HEK293 (cell line): ENCODE data around the gene GNAQ.
A peak's percentile ranks its signal among the peaks of the same experiment; 100 is the strongest.
"Not testable (repeated sequence)": the region's sequence is repeated elsewhere in the genome, so short reads cannot be mapped to it uniquely, and the experiment has no call there.

Source experiments
- KLF16 ChIP-seq: fragments of 450-650 bp; formaldehyde crosslinking; IDR thresholded peaks from 2 replicates; pipeline ENCODE4 v1.5.1; 2017; ENCODE audit warnings: missing biosample characterization, missing genetic modification characterization
- TCF7L2 ChIP-seq: IDR thresholded peaks from 2 replicates; pipeline ENCODE4 v1.6.1; 2011; ENCODE audit warnings: low read depth, mild to moderate bottlenecking, inconsistent platforms, low read length, moderate library complexity, borderline replicate concordance
- YY1 ChIP-seq: fragments of 450-650 bp; formaldehyde crosslinking; IDR thresholded peaks from 2 replicates; pipeline ENCODE4 v1.5.1; 2018; ENCODE audit warnings: missing biosample characterization, missing genetic modification characterization
- ZNF146 ChIP-seq: fragments of 450-650 bp; formaldehyde crosslinking; IDR thresholded peaks from 2 replicates; pipeline ENCODE4 v1.5.1; 2016; ENCODE audit warnings: missing biosample characterization, missing genetic modification characterization
- ZNF585B ChIP-seq: fragments of 450-650 bp; formaldehyde crosslinking; IDR thresholded peaks from 2 replicates; pipeline ENCODE4 v1.5.1; 2016; ENCODE audit warnings: missing biosample characterization, missing genetic modification characterization
- ZSCAN16 ChIP-seq: fragments of 450-650 bp; formaldehyde crosslinking; IDR thresholded peaks from 2 replicates; pipeline ENCODE4 v1.5.1; 2016; ENCODE audit warnings: missing biosample characterization, missing genetic modification characterization
- TF ChIP-seq, protein P1 (sequence below): fragments of 450-650 bp; formaldehyde crosslinking; IDR thresholded peaks from 2 replicates; pipeline ENCODE4 v1.5.1; 2016; ENCODE audit warnings: missing biosample characterization, missing genetic modification characterization, low read depth
- TF ChIP-seq, protein P2 (sequence below): IDR thresholded peaks from 2 replicates; pipeline ENCODE4 v1.6.1; 2011; ENCODE audit warnings: mild to moderate bottlenecking, low read depth, low read length, borderline replicate concordance
- TF ChIP-seq, protein P3 (sequence below): fragments of 450-650 bp; formaldehyde crosslinking; IDR thresholded peaks from 2 replicates; pipeline ENCODE4 v1.5.1; 2016; ENCODE audit warnings: missing biosample characterization, missing genetic modification characterization
- TF ChIP-seq, protein P4 (sequence below): fragments of 450-650 bp; formaldehyde crosslinking; IDR thresholded peaks from 2 replicates; pipeline ENCODE4 v1.5.1; 2016; ENCODE audit warnings: missing biosample characterization, missing genetic modification characterization

DNA sequence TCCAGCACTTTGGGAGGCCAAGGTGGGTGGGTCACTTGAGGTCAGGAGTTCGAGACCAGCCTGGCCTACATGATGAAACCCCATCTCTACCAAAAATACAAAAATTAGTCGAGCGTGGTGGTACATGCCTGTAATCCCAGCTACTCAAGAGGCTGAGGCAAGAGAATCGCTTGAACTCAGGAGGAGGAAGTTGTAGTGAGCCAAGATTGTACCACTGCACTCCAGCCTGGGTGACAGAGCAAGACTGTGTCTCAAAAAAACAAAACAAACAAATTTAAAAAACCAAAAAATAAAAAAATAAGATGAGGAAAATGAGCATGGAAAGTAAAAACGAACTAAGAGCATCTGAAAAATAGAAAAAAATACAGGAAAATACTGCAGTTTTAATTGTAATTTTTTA lies 152.8 kb downstream of the GNAQ start:
- not testable (repeated sequence) for TF ChIP-seq TCF7L2; ZNF146 (tag by site-specific recombination); ZNF585B; KLF16 (tag by site-specific recombination); YY1; ZSCAN16 (tag by site-specific recombination)
- TF ChIP-seq, protein P1, sequence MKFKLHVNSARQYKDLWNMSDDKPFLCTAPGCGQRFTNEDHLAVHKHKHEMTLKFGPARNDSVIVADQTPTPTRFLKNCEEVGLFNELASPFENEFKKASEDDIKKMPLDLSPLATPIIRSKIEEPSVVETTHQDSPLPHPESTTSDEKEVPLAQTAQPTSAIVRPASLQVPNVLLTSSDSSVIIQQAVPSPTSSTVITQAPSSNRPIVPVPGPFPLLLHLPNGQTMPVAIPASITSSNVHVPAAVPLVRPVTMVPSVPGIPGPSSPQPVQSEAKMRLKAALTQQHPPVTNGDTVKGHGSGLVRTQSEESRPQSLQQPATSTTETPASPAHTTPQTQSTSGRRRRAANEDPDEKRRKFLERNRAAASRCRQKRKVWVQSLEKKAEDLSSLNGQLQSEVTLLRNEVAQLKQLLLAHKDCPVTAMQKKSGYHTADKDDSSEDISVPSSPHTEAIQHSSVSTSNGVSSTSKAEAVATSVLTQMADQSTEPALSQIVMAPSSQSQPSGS (tag by site-specific recombination) = not testable (repeated sequence)
- TF ChIP-seq, protein P2, sequence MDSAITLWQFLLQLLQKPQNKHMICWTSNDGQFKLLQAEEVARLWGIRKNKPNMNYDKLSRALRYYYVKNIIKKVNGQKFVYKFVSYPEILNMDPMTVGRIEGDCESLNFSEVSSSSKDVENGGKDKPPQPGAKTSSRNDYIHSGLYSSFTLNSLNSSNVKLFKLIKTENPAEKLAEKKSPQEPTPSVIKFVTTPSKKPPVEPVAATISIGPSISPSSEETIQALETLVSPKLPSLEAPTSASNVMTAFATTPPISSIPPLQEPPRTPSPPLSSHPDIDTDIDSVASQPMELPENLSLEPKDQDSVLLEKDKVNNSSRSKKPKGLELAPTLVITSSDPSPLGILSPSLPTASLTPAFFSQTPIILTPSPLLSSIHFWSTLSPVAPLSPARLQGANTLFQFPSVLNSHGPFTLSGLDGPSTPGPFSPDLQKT = not testable (repeated sequence)
- TF ChIP-seq, protein P3, sequence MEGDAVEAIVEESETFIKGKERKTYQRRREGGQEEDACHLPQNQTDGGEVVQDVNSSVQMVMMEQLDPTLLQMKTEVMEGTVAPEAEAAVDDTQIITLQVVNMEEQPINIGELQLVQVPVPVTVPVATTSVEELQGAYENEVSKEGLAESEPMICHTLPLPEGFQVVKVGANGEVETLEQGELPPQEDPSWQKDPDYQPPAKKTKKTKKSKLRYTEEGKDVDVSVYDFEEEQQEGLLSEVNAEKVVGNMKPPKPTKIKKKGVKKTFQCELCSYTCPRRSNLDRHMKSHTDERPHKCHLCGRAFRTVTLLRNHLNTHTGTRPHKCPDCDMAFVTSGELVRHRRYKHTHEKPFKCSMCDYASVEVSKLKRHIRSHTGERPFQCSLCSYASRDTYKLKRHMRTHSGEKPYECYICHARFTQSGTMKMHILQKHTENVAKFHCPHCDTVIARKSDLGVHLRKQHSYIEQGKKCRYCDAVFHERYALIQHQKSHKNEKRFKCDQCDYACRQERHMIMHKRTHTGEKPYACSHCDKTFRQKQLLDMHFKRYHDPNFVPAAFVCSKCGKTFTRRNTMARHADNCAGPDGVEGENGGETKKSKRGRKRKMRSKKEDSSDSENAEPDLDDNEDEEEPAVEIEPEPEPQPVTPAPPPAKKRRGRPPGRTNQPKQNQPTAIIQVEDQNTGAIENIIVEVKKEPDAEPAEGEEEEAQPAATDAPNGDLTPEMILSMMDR (tag by site-specific recombination) = not testable (repeated sequence)
- TF ChIP-seq, protein P4, sequence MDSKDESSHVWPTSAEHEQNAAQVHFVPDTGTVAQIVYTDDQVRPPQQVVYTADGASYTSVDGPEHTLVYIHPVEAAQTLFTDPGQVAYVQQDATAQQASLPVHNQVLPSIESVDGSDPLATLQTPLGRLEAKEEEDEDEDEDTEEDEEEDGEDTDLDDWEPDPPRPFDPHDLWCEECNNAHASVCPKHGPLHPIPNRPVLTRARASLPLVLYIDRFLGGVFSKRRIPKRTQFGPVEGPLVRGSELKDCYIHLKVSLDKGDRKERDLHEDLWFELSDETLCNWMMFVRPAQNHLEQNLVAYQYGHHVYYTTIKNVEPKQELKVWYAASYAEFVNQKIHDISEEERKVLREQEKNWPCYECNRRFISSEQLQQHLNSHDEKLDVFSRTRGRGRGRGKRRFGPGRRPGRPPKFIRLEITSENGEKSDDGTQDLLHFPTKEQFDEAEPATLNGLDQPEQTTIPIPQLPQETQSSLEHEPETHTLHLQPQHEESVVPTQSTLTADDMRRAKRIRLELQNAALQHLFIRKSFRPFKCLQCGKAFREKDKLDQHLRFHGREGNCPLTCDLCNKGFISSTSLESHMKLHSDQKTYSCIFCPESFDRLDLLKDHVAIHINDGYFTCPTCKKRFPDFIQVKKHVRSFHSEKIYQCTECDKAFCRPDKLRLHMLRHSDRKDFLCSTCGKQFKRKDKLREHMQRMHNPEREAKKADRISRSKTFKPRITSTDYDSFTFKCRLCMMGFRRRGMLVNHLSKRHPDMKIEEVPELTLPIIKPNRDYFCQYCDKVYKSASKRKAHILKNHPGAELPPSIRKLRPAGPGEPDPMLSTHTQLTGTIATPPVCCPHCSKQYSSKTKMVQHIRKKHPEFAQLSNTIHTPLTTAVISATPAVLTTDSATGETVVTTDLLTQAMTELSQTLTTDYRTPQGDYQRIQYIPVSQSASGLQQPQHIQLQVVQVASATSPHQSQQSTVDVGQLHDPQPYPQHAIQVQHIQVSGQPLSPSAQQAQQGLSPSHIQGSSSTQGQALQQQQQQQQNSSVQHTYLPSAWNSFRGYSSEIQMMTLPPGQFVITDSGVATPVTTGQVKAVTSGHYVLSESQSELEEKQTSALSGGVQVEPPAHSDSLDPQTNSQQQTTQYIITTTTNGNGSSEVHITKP (tag by site-specific recombination) = peak; percentile 61
